Panc1 (cell line): Measurements from ENCODE around the gene HINT3. TPM values are rescaled to one million over a fixed set of nuclear protein-coding genes. Genes with fewer than 3 reads are reported as not detected.
"Not testable (repeated sequence)": the region's sequence is repeated elsewhere in the genome, so short reads cannot be mapped to it uniquely, and the experiment has no call there.

ENCODE experiments used
- ATAC-seq: fragments of 200-7000 bp; cut with Tn5 transposase; 2 replicates; pipeline ENCODE4 v1.9.1; 2020; ENCODE audit warnings: mild to moderate bottlenecking, moderate library complexity
- BruUV-seq: library from RNA; stranded (reverse); fragments of 400-500 nt; replicated peaks from 2 replicates; lab custom pipeline; 2021; lab: Mats Ljungman, UMichigan
- CTCF ChIA-PET: fragments of 300-600 bp; sonication (Branson Sonifier 250); formaldehyde crosslinking; loops from one replicate; lab custom pipeline; 2022; ENCODE audit warnings: antibody characterized with exemption; lab: Charles Lee
- POLR2A ChIA-PET: fragments of 300-600 bp; sonication (Branson Sonifier 250); formaldehyde crosslinking; loops from one replicate; lab custom pipeline; 2022; ENCODE audit warnings: antibody characterized with exemption; lab: Charles Lee
- DNase-seq: peaks from one replicate; pipeline ENCODE4 v3.0.0-alpha.2; 2010; ENCODE audit warnings: low read depth, low spot score
- H3K27ac ChIP-seq: 2 replicates; pipeline ENCODE4 v1.5.1; 2011; ENCODE audit warnings: mild to moderate bottlenecking, low read length, inconsistent platforms
- H3K27me3 ChIP-seq: fragments of 200-500 bp; sonication (Bioruptor generic); 2 replicates; pipeline ENCODE4 v1.6.0; 2014; ENCODE audit warnings: low read length, inconsistent platforms; ENCODE audit not compliant: control insufficient read depth, insufficient read depth
- H3K36me3 ChIP-seq: fragments of 200-500 bp; sonication (Bioruptor generic); 2 replicates; pipeline ENCODE4 v1.5.1; 2014; ENCODE audit warnings: inconsistent platforms, mild to moderate bottlenecking, low read length, moderate library complexity; ENCODE audit not compliant: control insufficient read depth, insufficient read depth
- H3K4me1 ChIP-seq: 2 replicates; pipeline ENCODE4 v1.5.1; 2011; ENCODE audit warnings: inconsistent platforms, mild to moderate bottlenecking, low read length, moderate library complexity; ENCODE audit not compliant: control insufficient read depth, insufficient read depth
- H3K4me3 ChIP-seq, 2 experiments: 2 replicates each; pipeline ENCODE4 v1.5.1; 2011 to 2012; ENCODE audit warnings: low read depth in 2 of 2, low read length in 2 of 2, mild to moderate bottlenecking in 2 of 2, inconsistent platforms in 1 of 2, moderate library complexity in 1 of 2
- H3K9me3 ChIP-seq: fragments of 200-500 bp; sonication (Bioruptor generic); 2 replicates; pipeline ENCODE4 v1.5.1; 2014; ENCODE audit warnings: low read depth, mild to moderate bottlenecking, inconsistent platforms, low read length, moderate library complexity; ENCODE audit not compliant: control insufficient read depth, insufficient read depth
- POLR2AphosphoS5 ChIP-seq: IDR thresholded peaks from 2 replicates; pipeline ENCODE4 v1.6.1; 2012; ENCODE audit warnings: mild to moderate bottlenecking, low read depth, low read length, moderate library complexity
- REST ChIP-seq, 2 experiments: IDR thresholded peaks; 2 replicates each; pipeline ENCODE4 v1.6.1; 2011 to 2012; ENCODE audit warnings: low read depth in 2 of 2, control low read depth in 1 of 2, low read length in 1 of 2, mild to moderate bottlenecking in 1 of 2, moderate library complexity in 1 of 2; ENCODE audit not compliant: insufficient read depth in 1 of 2
- SIN3A ChIP-seq: IDR thresholded peaks from 2 replicates; pipeline ENCODE4 v1.6.1; 2012; ENCODE audit warnings: low read depth, mild to moderate bottlenecking, low read length, moderate library complexity, borderline replicate concordance; ENCODE audit not compliant: insufficient read depth
- TCF7L2 ChIP-seq: IDR thresholded peaks from 2 replicates; pipeline ENCODE4 v1.6.1; 2011; ENCODE audit warnings: mild to moderate bottlenecking, low read depth, low read length, inconsistent platforms
- in situ Hi-C: cut with HindIII; loops from 2 replicates; pipeline ENCODE4 v1.10.0; 2016; ENCODE audit warnings: low sequenced_read_pairs, low pct_unique_long_range_greater_than_20kb
- intact Hi-C: fragments of 100-400 bp; cut with micrococcal nuclease; formaldehyde crosslinking; loops from one replicate; pipeline ENCODE4 v1.10.0; 2022; ENCODE audit not compliant: unreplicated experiment
- total RNA-seq: library from RNA; stranded (reverse); gene quantifications from one replicate; pipeline ENCODE4 v1.2.1, GENCODE V29; 2021; ENCODE audit not compliant: unreplicated experiment
- TF ChIP-seq, protein P1 (sequence below): fragments of 450-650 bp; IDR thresholded peaks from 2 replicates; pipeline ENCODE4 v1.5.1; 2017; ENCODE audit warnings: mild to moderate bottlenecking

The HINT3 gene
- total RNA-seq, 1 experiment from 2014 or later = 11.5 TPM

GRCh38 chr6:126020305-126021050 is 63.9 kb downstream of the HINT3 start:
- in situ Hi-C loops (no loop called here), intact Hi-C loops (no loop called here)
- TF ChIP-seq TCF7L2 = no peak
- no peak for TF ChIP-seq REST (IDR thresholded peaks at IDR 0.05; ENCODE audit: insufficient read depth in 1 of 2, low read depth in 2 of 2, low read length in 1 of 2)
- no peak for TF ChIP-seq SIN3A
- no peak for TF ChIP-seq POLR2AphosphoS5
- TF ChIP-seq, protein P1, sequence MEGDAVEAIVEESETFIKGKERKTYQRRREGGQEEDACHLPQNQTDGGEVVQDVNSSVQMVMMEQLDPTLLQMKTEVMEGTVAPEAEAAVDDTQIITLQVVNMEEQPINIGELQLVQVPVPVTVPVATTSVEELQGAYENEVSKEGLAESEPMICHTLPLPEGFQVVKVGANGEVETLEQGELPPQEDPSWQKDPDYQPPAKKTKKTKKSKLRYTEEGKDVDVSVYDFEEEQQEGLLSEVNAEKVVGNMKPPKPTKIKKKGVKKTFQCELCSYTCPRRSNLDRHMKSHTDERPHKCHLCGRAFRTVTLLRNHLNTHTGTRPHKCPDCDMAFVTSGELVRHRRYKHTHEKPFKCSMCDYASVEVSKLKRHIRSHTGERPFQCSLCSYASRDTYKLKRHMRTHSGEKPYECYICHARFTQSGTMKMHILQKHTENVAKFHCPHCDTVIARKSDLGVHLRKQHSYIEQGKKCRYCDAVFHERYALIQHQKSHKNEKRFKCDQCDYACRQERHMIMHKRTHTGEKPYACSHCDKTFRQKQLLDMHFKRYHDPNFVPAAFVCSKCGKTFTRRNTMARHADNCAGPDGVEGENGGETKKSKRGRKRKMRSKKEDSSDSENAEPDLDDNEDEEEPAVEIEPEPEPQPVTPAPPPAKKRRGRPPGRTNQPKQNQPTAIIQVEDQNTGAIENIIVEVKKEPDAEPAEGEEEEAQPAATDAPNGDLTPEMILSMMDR = no peak
- CTCF ChIA-PET = no interaction called here
- Histone ChIP-seq H3K4me1 (no peaks in the 10 kb centered on the region), H3K36me3 (peaks cover 32% of the 10 kb centered on the region), H3K9me3 (no peaks in the 10 kb centered on the region), H3K27ac (no peak overlapping the region), H3K4me3 (no peak overlapping the region), H3K27me3 (no peaks in the 10 kb centered on the region)
- POLR2A ChIA-PET = no interaction called here
- ATAC-seq (no peak), DNase-seq (no peak)
- BruUV-seq = no TSS peak

DNA sequence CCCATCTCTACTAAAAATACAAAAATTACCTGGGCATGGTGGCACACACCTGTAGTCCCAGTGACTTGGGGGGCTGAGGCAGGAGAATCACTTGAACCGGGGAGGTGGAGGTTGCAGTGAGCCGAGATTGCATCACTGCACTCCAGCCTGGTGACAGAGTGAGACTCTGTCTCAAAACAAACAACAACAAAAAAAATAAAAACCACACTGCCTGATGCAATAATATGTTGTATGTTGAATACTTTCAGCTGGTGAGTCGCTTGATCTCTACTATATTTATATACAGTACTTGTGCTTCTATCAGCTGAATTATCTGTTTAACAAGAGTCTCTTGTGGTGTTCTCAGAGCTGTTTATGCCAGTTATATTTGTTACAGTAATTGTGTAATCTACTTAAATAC is 66.9 kb downstream of the HINT3 start:
- CTCF ChIA-PET, DNase-seq, intact Hi-C loops, ATAC-seq, H3K27me3 ChIP-seq, H3K27ac ChIP-seq, H3K9me3 ChIP-seq, H3K4me1 ChIP-seq, POLR2A ChIA-PET, H3K4me3 ChIP-seq, in situ Hi-C loops, BruUV-seq: not testable (repeated sequence)
- H3K36me3 ChIP-seq = peaks cover 31% of the 10 kb centered on the region

DNA sequence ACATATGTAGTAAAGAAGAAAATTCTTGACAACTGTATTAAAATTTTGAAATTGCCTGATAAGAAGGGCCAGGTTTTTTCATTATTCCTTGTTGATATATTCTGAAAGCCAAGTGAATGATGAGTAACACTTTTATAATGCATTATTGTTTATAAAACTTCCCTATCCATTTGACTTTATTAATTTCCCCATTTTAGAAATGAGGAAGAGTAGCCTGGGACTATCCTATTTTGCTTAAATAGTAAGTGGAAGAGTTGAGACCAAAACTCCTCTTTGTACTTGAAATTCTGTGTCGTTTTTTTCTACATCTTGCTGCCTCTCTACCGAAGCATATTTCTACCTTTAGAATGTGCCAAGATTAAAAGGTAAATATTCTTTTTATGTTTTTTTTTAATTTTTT is 69.4 kb downstream of the HINT3 start:
- DNase-seq = no peak
- no peaks in the 10 kb centered on the region for H3K27me3 ChIP-seq
- in situ Hi-C loops (no loop called here), intact Hi-C loops (no loop called here)
- ATAC-seq = no peak
- CTCF ChIA-PET = interaction anchor here (0.7 kb wide), 1 partner anchor 1092 kb away, joined by 3 read pairs; no protein-coding TSS in a partner anchor
- TF ChIP-seq POLR2AphosphoS5 (no peak), REST (IDR thresholded peaks at IDR 0.05; ENCODE audit: insufficient read depth in 1 of 2, low read depth in 2 of 2, low read length in 1 of 2) (no peak), SIN3A (no peak), TCF7L2 (no peak)
- TF ChIP-seq, protein P1 = no peak
- no peaks in the 10 kb centered on the region for H3K4me1 ChIP-seq
- H3K36me3 ChIP-seq = peaks cover 29% of the 10 kb centered on the region
- no peaks in the 10 kb centered on the region for H3K9me3 ChIP-seq
- no TSS peak for BruUV-seq
- no peak overlapping the region for H3K27ac ChIP-seq
- no peak overlapping the region for H3K4me3 ChIP-seq
- POLR2A ChIA-PET = no interaction called here
